Bronchial epithelial cell (primary cell): Measurements from ENCODE around the gene GLP2R. TPM values are rescaled to one million over a fixed set of nuclear protein-coding genes. Genes with fewer than 3 reads are reported as not detected.

Experiments used
- DNase-seq: peaks from one replicate; pipeline ENCODE4 v3.0.0-alpha.2; 2010; ENCODE audit warnings: low read depth
- FAIRE-seq: peaks from 2 replicates; lab custom pipeline; 2011; peaks lifted over from hg19 to GRCh38; lab: Jason Lieb, UNC
- H3K27me3 ChIP-seq: 2 replicates; pipeline ENCODE4 v1.5.1; 2011; ENCODE audit warnings: low read length; ENCODE audit not compliant: control insufficient read depth, insufficient read depth
- H3K36me3 ChIP-seq: 2 replicates; pipeline ENCODE4 v1.5.1; 2011; ENCODE audit warnings: low read length; ENCODE audit not compliant: control insufficient read depth, insufficient read depth
- H3K4me3 ChIP-seq: 2 replicates; pipeline ENCODE4 v1.5.1; 2011; ENCODE audit warnings: mild to moderate bottlenecking, low read depth, low read length, control low read depth
- total RNA-seq: library from RNA; depleted of rRNA; stranded (reverse); fragments of >200 nt; gene quantifications from 2 replicates; pipeline ENCODE4 v1.2.1, GENCODE V29; 2014
- TF ChIP-seq, protein P1 (sequence below): IDR thresholded peaks from 2 replicates; pipeline ENCODE4 v1.5.1; 2011; ENCODE audit warnings: mild to moderate bottlenecking, moderate library complexity, low read length, control low read depth, inconsistent platforms; ENCODE audit not compliant: insufficient read depth, severe bottlenecking

Gene GLP2R
- total RNA-seq, 1 donor from 2014 or later: under 0.01 TPM

GRCh38 chr17:9833922-9834321, 8.2 kb downstream of the GLP2R start:
- DNase-seq: no peak
- TF ChIP-seq, protein P1, sequence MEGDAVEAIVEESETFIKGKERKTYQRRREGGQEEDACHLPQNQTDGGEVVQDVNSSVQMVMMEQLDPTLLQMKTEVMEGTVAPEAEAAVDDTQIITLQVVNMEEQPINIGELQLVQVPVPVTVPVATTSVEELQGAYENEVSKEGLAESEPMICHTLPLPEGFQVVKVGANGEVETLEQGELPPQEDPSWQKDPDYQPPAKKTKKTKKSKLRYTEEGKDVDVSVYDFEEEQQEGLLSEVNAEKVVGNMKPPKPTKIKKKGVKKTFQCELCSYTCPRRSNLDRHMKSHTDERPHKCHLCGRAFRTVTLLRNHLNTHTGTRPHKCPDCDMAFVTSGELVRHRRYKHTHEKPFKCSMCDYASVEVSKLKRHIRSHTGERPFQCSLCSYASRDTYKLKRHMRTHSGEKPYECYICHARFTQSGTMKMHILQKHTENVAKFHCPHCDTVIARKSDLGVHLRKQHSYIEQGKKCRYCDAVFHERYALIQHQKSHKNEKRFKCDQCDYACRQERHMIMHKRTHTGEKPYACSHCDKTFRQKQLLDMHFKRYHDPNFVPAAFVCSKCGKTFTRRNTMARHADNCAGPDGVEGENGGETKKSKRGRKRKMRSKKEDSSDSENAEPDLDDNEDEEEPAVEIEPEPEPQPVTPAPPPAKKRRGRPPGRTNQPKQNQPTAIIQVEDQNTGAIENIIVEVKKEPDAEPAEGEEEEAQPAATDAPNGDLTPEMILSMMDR: no peak
- Histone ChIP-seq H3K27me3 (no peaks in the 10 kb centered on the region), H3K36me3 (no peaks in the 10 kb centered on the region), H3K4me3 (no peak overlapping the region)
- no peak for FAIRE-seq

- Histone ChIP-seq H3K27me3 (no peaks in the 10 kb centered on the region), H3K4me3 (no peak overlapping the region), H3K36me3 (no peaks in the 10 kb centered on the region)
- no peak for FAIRE-seq
- TF ChIP-seq, protein P1: no peak
- DNase-seq: peak; percentile 83
Measured at GRCh38 chr17:9837551-9838471, 12.1 kb downstream of the GLP2R start.

GRCh38 chr17:9839433-9839832, 13.7 kb downstream of the GLP2R start:
- TF ChIP-seq, protein P1: no peak
- H3K27me3 ChIP-seq: no peaks in the 10 kb centered on the region
- no peak overlapping the region for H3K4me3 ChIP-seq
- no peaks in the 10 kb centered on the region for H3K36me3 ChIP-seq
- DNase-seq (no peak), FAIRE-seq (no peak)

GRCh38 chr17:9842057-9842758, 16.5 kb downstream of the GLP2R start:
- TF ChIP-seq, protein P1: no peak
- Histone ChIP-seq H3K36me3 (no peaks in the 10 kb centered on the region), H3K4me3 (no peak overlapping the region), H3K27me3 (no peaks in the 10 kb centered on the region)
- DNase-seq: no peak
- no peak for FAIRE-seq

DNA sequence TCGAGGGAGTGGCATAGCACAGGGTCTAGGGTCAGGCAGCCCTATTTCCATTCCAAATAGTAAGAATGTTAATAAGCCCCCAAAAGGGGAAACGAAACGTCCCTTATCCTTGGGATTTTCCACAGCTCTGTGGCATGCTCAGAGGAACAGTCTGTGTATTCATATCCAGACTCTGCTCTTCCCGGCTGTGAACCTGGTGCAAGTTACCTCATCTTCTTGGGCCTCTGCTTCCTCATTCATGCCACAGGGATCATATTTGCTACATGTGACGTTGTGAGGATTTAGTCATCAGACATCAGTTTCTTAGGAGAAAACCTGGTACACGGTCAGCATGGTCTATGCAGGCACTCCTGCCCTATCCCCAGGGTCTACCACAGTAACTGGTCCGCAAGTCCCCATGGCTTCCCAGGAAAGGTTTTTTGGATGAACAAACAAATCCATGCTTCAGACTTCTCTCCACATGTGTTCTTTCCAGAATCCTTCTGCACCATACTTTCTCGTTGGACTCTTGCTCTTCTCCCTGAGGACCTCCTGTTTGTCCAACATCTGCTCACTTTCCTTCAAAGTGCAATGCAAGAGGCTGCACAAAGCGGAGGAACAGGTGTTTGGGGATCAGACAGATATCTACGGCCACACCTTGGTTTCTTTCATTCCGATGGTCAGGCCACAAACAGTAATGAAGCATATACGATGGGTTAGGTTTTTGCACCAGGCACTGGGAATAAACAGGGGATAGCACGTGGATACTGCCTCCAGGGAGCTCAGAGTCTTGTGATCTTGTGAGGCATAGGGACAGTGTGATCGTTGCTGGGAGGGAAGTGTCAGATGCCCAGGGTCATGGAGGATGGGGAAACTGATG, 17.7 kb downstream of the GLP2R start:
- TF ChIP-seq, protein P1: no peak
- DNase-seq (peak; percentile 22), FAIRE-seq (peak; percentile 13)
- Histone ChIP-seq H3K36me3 (no peaks in the 10 kb centered on the region), H3K27me3 (no peaks in the 10 kb centered on the region), H3K4me3 (no peak overlapping the region)
